ENCODE measurements around the gene FGFR2. TPM values are rescaled to one million over a fixed set of nuclear protein-coding genes. Genes with fewer than 3 reads are reported as not detected.
A peak's percentile ranks its signal among the peaks of the same experiment; 100 is the strongest.

Gene FGFR2
- total RNA-seq, 1 donor = 13.8 TPM

DNA sequence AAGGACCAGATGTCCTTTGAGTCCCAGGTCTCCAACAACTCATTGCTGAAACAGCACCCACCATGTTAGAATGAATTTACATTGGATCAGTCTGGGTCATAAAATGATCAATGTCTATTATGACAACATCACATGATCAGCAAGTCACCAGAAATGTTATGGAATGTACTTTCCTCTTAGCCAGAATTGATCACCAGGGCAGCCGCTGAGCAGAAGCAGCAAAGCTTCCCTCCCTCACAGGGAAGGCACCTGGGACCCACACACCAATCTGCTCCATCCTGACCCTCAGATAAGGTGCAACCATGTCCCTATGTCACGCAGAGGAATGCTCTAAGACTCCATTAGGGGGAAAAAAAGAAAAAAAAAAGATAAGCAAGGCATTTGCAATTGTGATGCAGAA is 30.0 kb downstream of the FGFR2 start:
- Histone ChIP-seq H3K36me3 (ENCODE audit: insufficient read depth, low read length) (no peaks in the 10 kb centered on the region), H4K20me1 (ENCODE audit: insufficient read depth, low read length) (no peaks in the 10 kb centered on the region), H3K27ac (ENCODE audit: low read depth, low read length) (no peak overlapping the region), H3K9me3 (ENCODE audit: low read depth, low read length) (no peaks in the 10 kb centered on the region), H3K79me2 (ENCODE audit: insufficient read depth, low read length) (no peaks in the 10 kb centered on the region), H2AFZ (ENCODE audit: low read length) (no peak overlapping the region), H3K4me1 (ENCODE audit: insufficient read depth, low read length) (no peaks in the 10 kb centered on the region), H3K4me3 (ENCODE audit: insufficient read depth, low read length) (no peak overlapping the region), H3K4me2 (ENCODE audit: insufficient read depth, low read length) (no peak overlapping the region), H3K27me3 (ENCODE audit: insufficient read depth, low read length) (no peaks in the 10 kb centered on the region)
- no peak for DNase-seq (ENCODE audit: insufficient read length, low spot score, missing footprints)
- TF ChIP-seq, protein P1, sequence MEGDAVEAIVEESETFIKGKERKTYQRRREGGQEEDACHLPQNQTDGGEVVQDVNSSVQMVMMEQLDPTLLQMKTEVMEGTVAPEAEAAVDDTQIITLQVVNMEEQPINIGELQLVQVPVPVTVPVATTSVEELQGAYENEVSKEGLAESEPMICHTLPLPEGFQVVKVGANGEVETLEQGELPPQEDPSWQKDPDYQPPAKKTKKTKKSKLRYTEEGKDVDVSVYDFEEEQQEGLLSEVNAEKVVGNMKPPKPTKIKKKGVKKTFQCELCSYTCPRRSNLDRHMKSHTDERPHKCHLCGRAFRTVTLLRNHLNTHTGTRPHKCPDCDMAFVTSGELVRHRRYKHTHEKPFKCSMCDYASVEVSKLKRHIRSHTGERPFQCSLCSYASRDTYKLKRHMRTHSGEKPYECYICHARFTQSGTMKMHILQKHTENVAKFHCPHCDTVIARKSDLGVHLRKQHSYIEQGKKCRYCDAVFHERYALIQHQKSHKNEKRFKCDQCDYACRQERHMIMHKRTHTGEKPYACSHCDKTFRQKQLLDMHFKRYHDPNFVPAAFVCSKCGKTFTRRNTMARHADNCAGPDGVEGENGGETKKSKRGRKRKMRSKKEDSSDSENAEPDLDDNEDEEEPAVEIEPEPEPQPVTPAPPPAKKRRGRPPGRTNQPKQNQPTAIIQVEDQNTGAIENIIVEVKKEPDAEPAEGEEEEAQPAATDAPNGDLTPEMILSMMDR (IDR thresholded peaks at IDR 0.05; ENCODE audit: extremely low read depth, low read depth, low read length) = no peak

DNA sequence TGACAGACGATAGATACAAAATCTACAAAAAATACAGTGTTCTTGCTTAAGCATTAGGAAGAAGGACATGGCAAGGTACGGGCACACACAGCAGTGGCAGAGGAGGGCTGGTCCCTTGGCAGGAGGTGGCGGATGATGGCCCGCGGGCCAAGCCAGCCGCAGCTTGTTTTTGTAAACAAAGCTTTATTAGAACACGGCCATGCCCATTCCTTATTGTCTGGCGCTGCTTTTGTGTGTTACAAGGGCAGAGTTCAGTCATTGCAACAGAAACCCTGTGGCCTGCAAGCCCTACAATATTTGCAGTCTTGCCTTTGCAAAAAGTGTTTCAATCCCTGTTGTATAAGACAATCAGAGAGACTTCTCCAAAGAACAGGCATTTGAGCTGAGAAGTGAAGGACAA is 30.7 kb downstream of the FGFR2 start:
- no peaks in the 10 kb centered on the region for H4K20me1 ChIP-seq (ENCODE audit: insufficient read depth, low read length)
- no peak overlapping the region for H3K4me2 ChIP-seq (ENCODE audit: insufficient read depth, low read length)
- H3K4me3 ChIP-seq (ENCODE audit: insufficient read depth, low read length) = no peak overlapping the region
- no peaks in the 10 kb centered on the region for H3K36me3 ChIP-seq (ENCODE audit: insufficient read depth, low read length)
- no peak overlapping the region for H2AFZ ChIP-seq (ENCODE audit: low read length)
- no peak for DNase-seq (ENCODE audit: insufficient read length, low spot score, missing footprints)
- no peaks in the 10 kb centered on the region for H3K4me1 ChIP-seq (ENCODE audit: insufficient read depth, low read length)
- TF ChIP-seq, protein P1 (IDR thresholded peaks at IDR 0.05; ENCODE audit: extremely low read depth, low read depth, low read length) = no peak
- no peaks in the 10 kb centered on the region for H3K27me3 ChIP-seq (ENCODE audit: insufficient read depth, low read length)
- no peaks in the 10 kb centered on the region for H3K9me3 ChIP-seq (ENCODE audit: low read depth, low read length)
- H3K27ac ChIP-seq (ENCODE audit: low read depth, low read length) = no peak overlapping the region
- no peaks in the 10 kb centered on the region for H3K79me2 ChIP-seq (ENCODE audit: insufficient read depth, low read length)

DNA sequence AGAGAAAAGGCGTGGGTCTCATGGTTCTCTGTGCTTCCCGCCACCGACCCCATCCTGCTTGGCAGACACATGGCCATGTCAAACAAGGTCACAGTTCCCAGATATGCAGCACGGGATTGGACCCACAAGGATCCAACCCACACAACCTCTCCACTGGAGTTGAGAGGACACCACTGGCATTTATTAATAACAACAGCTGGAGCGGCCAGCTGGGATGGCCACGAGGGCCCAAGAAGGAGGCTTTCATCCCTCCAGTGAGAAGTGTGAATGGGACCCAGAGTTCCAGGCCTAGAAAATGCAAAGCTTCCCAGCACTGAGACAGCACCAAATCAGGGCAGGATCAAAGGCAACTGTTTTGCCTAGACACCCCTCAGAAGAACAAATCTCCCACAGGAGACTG is 31.5 kb downstream of the FGFR2 start:
- no peaks in the 10 kb centered on the region for H3K36me3 ChIP-seq (ENCODE audit: insufficient read depth, low read length)
- H2AFZ ChIP-seq (ENCODE audit: low read length) = no peak overlapping the region
- no peaks in the 10 kb centered on the region for H3K4me1 ChIP-seq (ENCODE audit: insufficient read depth, low read length)
- TF ChIP-seq, protein P1 (IDR thresholded peaks at IDR 0.05; ENCODE audit: extremely low read depth, low read depth, low read length) = no peak
- no peak for DNase-seq (ENCODE audit: insufficient read length, low spot score, missing footprints)
- H3K9me3 ChIP-seq (ENCODE audit: low read depth, low read length) = no peaks in the 10 kb centered on the region
- H3K27ac ChIP-seq (ENCODE audit: low read depth, low read length) = no peak overlapping the region
- no peaks in the 10 kb centered on the region for H3K79me2 ChIP-seq (ENCODE audit: insufficient read depth, low read length)
- no peak overlapping the region for H3K4me3 ChIP-seq (ENCODE audit: insufficient read depth, low read length)
- H3K4me2 ChIP-seq (ENCODE audit: insufficient read depth, low read length) = no peak overlapping the region
- no peaks in the 10 kb centered on the region for H4K20me1 ChIP-seq (ENCODE audit: insufficient read depth, low read length)
- H3K27me3 ChIP-seq (ENCODE audit: insufficient read depth, low read length) = no peaks in the 10 kb centered on the region

DNA sequence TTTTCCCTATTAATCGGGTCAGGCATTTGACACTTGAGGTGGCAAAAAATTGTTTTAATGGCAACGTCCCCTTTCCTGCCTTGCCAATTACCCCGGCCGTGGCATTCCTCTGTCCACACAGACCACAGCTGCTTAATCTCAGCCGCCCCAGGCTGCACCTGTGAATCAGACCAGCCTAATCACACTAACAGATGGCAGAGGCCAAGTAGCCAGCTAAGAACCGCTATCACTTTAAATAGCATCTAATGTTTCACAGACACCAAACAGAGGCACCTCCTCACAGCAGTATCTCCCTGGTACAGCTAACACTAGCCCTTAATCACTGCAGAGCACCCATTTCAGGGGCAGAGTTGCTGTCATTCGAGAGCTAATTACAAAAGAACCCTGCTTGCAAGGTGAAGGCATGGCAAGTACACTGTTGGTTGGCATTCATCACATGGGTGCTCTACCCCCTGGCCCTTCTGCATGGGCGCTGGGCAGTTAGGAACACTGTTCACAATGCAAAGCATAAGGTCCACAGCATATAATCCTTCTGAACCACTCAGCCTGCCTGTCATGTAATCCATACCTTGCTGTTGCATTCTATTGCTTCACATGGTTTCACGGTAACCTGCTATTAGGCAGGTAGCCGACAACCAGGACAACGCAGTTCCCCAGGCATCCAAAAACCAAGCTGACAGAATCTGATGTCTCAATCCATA is 38.8 kb downstream of the FGFR2 start:
- Histone ChIP-seq H3K4me1 (ENCODE audit: insufficient read depth, low read length) (no peaks in the 10 kb centered on the region), H4K20me1 (ENCODE audit: insufficient read depth, low read length) (no peaks in the 10 kb centered on the region), H3K4me2 (ENCODE audit: insufficient read depth, low read length) (no peak overlapping the region), H3K36me3 (ENCODE audit: insufficient read depth, low read length) (no peaks in the 10 kb centered on the region), H2AFZ (ENCODE audit: low read length) (no peak overlapping the region), H3K79me2 (ENCODE audit: insufficient read depth, low read length) (no peaks in the 10 kb centered on the region), H3K4me3 (ENCODE audit: insufficient read depth, low read length) (no peak overlapping the region), H3K27ac (ENCODE audit: low read depth, low read length) (no peak overlapping the region), H3K27me3 (ENCODE audit: insufficient read depth, low read length) (no peaks in the 10 kb centered on the region), H3K9me3 (ENCODE audit: low read depth, low read length) (no peaks in the 10 kb centered on the region)
- TF ChIP-seq, protein P1 (IDR thresholded peaks at IDR 0.05; ENCODE audit: extremely low read depth, low read depth, low read length) = no peak
- DNase-seq (ENCODE audit: insufficient read length, low spot score, missing footprints) = peak; percentile 38
